ENCODE data around the gene CEBPZ.
A peak's percentile ranks its signal among the peaks of the same experiment; 100 is the strongest.

CEBPZ gene

GRCh38 chr2:37171624-37171950, 59.8 kb downstream of the CEBPZ start:
- Histone ChIP-seq H3K27ac (ENCODE audit: low read length) (no peak overlapping the region), H3K4me3 (ENCODE audit: low read length) (no peak overlapping the region), H3K4me1 (ENCODE audit: control insufficient read depth, low read depth, low read length) (peaks cover 3% of the 10 kb centered on the region), H3K27me3 (ENCODE audit: control insufficient read depth, insufficient read depth, low read length) (no peaks in the 10 kb centered on the region), H3K36me3 (ENCODE audit: control insufficient read depth, low read depth, low read length) (no peaks in the 10 kb centered on the region), H3K9ac (ENCODE audit: low read length) (no peak overlapping the region), H3K9me3 (ENCODE audit: control insufficient read depth, low read depth, low read length) (no peaks in the 10 kb centered on the region)

GRCh38 chr2:37168217-37168981, 63.0 kb downstream of the CEBPZ start:
- H3K27me3 ChIP-seq (ENCODE audit: control insufficient read depth, insufficient read depth, low read length): no peaks in the 10 kb centered on the region
- H3K4me3 ChIP-seq (ENCODE audit: low read length): no peak overlapping the region
- no peak overlapping the region for H3K9ac ChIP-seq (ENCODE audit: low read length)
- H3K4me1 ChIP-seq (ENCODE audit: control insufficient read depth, low read depth, low read length): peaks cover 3% of the 10 kb centered on the region
- no peak overlapping the region for H3K27ac ChIP-seq (ENCODE audit: low read length)
- H3K36me3 ChIP-seq (ENCODE audit: control insufficient read depth, low read depth, low read length): no peaks in the 10 kb centered on the region
- H3K9me3 ChIP-seq (ENCODE audit: control insufficient read depth, low read depth, low read length): peaks cover 6% of the 10 kb centered on the region

GRCh38 chr2:37167636-37168180, 63.7 kb downstream of the CEBPZ start:
- no peaks in the 10 kb centered on the region for H3K27me3 ChIP-seq (ENCODE audit: control insufficient read depth, insufficient read depth, low read length)
- H3K36me3 ChIP-seq (ENCODE audit: control insufficient read depth, low read depth, low read length): no peaks in the 10 kb centered on the region
- H3K27ac ChIP-seq (ENCODE audit: low read length): no peak overlapping the region
- H3K9me3 ChIP-seq (ENCODE audit: control insufficient read depth, low read depth, low read length): peaks cover 6% of the 10 kb centered on the region
- H3K9ac ChIP-seq (ENCODE audit: low read length): no peak overlapping the region
- peaks cover 3% of the 10 kb centered on the region for H3K4me1 ChIP-seq (ENCODE audit: control insufficient read depth, low read depth, low read length)
- H3K4me3 ChIP-seq (ENCODE audit: low read length): no peak overlapping the region

- Histone ChIP-seq H3K27ac (ENCODE audit: low read length) (no peak overlapping the region), H3K36me3 (ENCODE audit: control insufficient read depth, low read depth, low read length) (no peaks in the 10 kb centered on the region), H3K9me3 (ENCODE audit: control insufficient read depth, low read depth, low read length) (peaks cover 6% of the 10 kb centered on the region), H3K4me3 (ENCODE audit: low read length) (no peak overlapping the region), H3K4me1 (ENCODE audit: control insufficient read depth, low read depth, low read length) (peaks cover 3% of the 10 kb centered on the region), H3K27me3 (ENCODE audit: control insufficient read depth, insufficient read depth, low read length) (no peaks in the 10 kb centered on the region), H3K9ac (ENCODE audit: low read length) (no peak overlapping the region)
Measured at GRCh38 chr2:37164757-37165156, 66.6 kb downstream of the CEBPZ start.

- Histone ChIP-seq H3K27ac (ENCODE audit: low read length) (no peak within 1 kb of the TSS), H3K36me3 (ENCODE audit: control insufficient read depth, low read depth, low read length) (no peaks in the 10 kb centered on the region), H3K4me1 (ENCODE audit: control insufficient read depth, low read depth, low read length) (peaks cover 5% of the 10 kb centered on the region), H3K9ac (ENCODE audit: low read length) (peak within 1 kb of the TSS; percentile 61), H3K4me3 (ENCODE audit: low read length) (peak within 1 kb of the TSS; percentile 69), H3K27me3 (ENCODE audit: control insufficient read depth, insufficient read depth, low read length) (no peaks in the 10 kb centered on the region), H3K9me3 (ENCODE audit: control insufficient read depth, low read depth, low read length) (no peaks in the 10 kb centered on the region)
Measured at GRCh38 chr2:37156857-37157714, 74.3 kb downstream of the CEBPZ start, which contains the start of gene EIF2AK2. TSS of gene EIF2AK2 (minus strand) at chr2:37156980. CDS start at chr2:37147806, 9,174 bp downstream.

- Histone ChIP-seq H3K9ac (ENCODE audit: low read length) (peak overlapping the region; percentile 61), H3K27ac (ENCODE audit: low read length) (no peak overlapping the region), H3K4me3 (ENCODE audit: low read length) (peak overlapping the region; percentile 69), H3K9me3 (ENCODE audit: control insufficient read depth, low read depth, low read length) (no peaks in the 10 kb centered on the region), H3K36me3 (ENCODE audit: control insufficient read depth, low read depth, low read length) (no peaks in the 10 kb centered on the region), H3K4me1 (ENCODE audit: control insufficient read depth, low read depth, low read length) (peaks cover 5% of the 10 kb centered on the region), H3K27me3 (ENCODE audit: control insufficient read depth, insufficient read depth, low read length) (no peaks in the 10 kb centered on the region)
Measured at GRCh38 chr2:37156071-37156856, 75.1 kb downstream of the CEBPZ start.

GRCh38 chr2:37154785-37155184, 76.6 kb downstream of the CEBPZ start:
- peaks cover 3% of the 10 kb centered on the region for H3K36me3 ChIP-seq (ENCODE audit: control insufficient read depth, low read depth, low read length)
- H3K9me3 ChIP-seq (ENCODE audit: control insufficient read depth, low read depth, low read length): no peaks in the 10 kb centered on the region
- H3K27ac ChIP-seq (ENCODE audit: low read length): no peak overlapping the region
- H3K4me1 ChIP-seq (ENCODE audit: control insufficient read depth, low read depth, low read length): peaks cover 5% of the 10 kb centered on the region
- H3K9ac ChIP-seq (ENCODE audit: low read length): no peak overlapping the region
- no peak overlapping the region for H3K4me3 ChIP-seq (ENCODE audit: low read length)
- no peaks in the 10 kb centered on the region for H3K27me3 ChIP-seq (ENCODE audit: control insufficient read depth, insufficient read depth, low read length)

GRCh38 chr2:37153224-37153623, 78.2 kb downstream of the CEBPZ start:
- H3K4me3 ChIP-seq (ENCODE audit: low read length): no peak overlapping the region
- no peak overlapping the region for H3K9ac ChIP-seq (ENCODE audit: low read length)
- peaks cover 5% of the 10 kb centered on the region for H3K4me1 ChIP-seq (ENCODE audit: control insufficient read depth, low read depth, low read length)
- H3K9me3 ChIP-seq (ENCODE audit: control insufficient read depth, low read depth, low read length): no peaks in the 10 kb centered on the region
- H3K36me3 ChIP-seq (ENCODE audit: control insufficient read depth, low read depth, low read length): peaks cover 15% of the 10 kb centered on the region
- no peaks in the 10 kb centered on the region for H3K27me3 ChIP-seq (ENCODE audit: control insufficient read depth, insufficient read depth, low read length)
- H3K27ac ChIP-seq (ENCODE audit: low read length): no peak overlapping the region

Measured in iPS-18a (cell line).